NCI-H748 (cell line): ENCODE measurements around the gene MEIG1.
"Not testable (repeated sequence)": the region's sequence is repeated elsewhere in the genome, so short reads cannot be mapped to it uniquely, and the experiment has no call there.

ENCODE experiments used
- DNase-seq: peaks from one replicate; lab custom pipeline; 2025; ENCODE audit not compliant: unreplicated experiment; lab: John Stamatoyannopoulos, UW

MEIG1 gene

GRCh38 chr10:14959221-14960057, at the start of gene MEIG1:
MEIG1 (plus strand) TSS chr10:14959388; CDS start chr10:14966469, 7,081 bp downstream.
- DNase-seq: peak; percentile 92

- no peak for DNase-seq
Observed at GRCh38 chr10:14910953-14911352, 48.2 kb upstream of the MEIG1 start.

GRCh38 chr10:14911801-14912200, 47.4 kb upstream of the MEIG1 start:
- DNase-seq: no peak

- DNase-seq: no peak
Observed at GRCh38 chr10:14916600-14916999, 42.6 kb upstream of the MEIG1 start.

- DNase-seq: no peak
Observed at GRCh38 chr10:14917827-14918226, 41.4 kb upstream of the MEIG1 start.

GRCh38 chr10:14918964-14919363, 40.2 kb upstream of the MEIG1 start:
- DNase-seq: no peak

GRCh38 chr10:14924013-14924412, 35.2 kb upstream of the MEIG1 start:
- DNase-seq: no peak

GRCh38 chr10:14925268-14925667, 33.9 kb upstream of the MEIG1 start:
- DNase-seq: no peak

- DNase-seq: no peak
Observed at GRCh38 chr10:14926061-14926470, 33.1 kb upstream of the MEIG1 start.

- DNase-seq: no peak
Observed at GRCh38 chr10:14926722-14927416, 32.3 kb upstream of the MEIG1 start.

GRCh38 chr10:14930610-14931009, 28.6 kb upstream of the MEIG1 start:
- no peak for DNase-seq

- DNase-seq: no peak
Observed at GRCh38 chr10:14936584-14936983, 22.6 kb upstream of the MEIG1 start.

- DNase-seq: not testable (repeated sequence)
Observed at GRCh38 chr10:14938971-14939370, 20.2 kb upstream of the MEIG1 start.

- not testable (repeated sequence) for DNase-seq
Observed at GRCh38 chr10:14942147-14942949, 16.8 kb upstream of the MEIG1 start.

- not testable (repeated sequence) for DNase-seq
Observed at GRCh38 chr10:14942950-14943338, 16.2 kb upstream of the MEIG1 start.

- no peak for DNase-seq
Observed at GRCh38 chr10:14945108-14945507, 14.1 kb upstream of the MEIG1 start.

- no peak for DNase-seq
Observed at GRCh38 chr10:14947268-14947667, 11.9 kb upstream of the MEIG1 start.

- no peak for DNase-seq
Observed at GRCh38 chr10:14949291-14949690, 9.9 kb upstream of the MEIG1 start.

GRCh38 chr10:14952851-14953423, 6.3 kb upstream of the MEIG1 start:
- peak; percentile 14 for DNase-seq

- peak; percentile 60 for DNase-seq
Observed at GRCh38 chr10:14953424-14954000, 5.7 kb upstream of the MEIG1 start.
